ENCODE results near the gene ITPA. TPM values are rescaled to one million over a fixed set of nuclear protein-coding genes. Genes with fewer than 3 reads are reported as not detected.

ITPA gene
- total and polyA plus RNA-seq, 2 of the 13 experiments (the other 11 are each of a cell fraction or from before 2014, with no cell fraction given), result 60.1 to 103 TPM

DNA sequence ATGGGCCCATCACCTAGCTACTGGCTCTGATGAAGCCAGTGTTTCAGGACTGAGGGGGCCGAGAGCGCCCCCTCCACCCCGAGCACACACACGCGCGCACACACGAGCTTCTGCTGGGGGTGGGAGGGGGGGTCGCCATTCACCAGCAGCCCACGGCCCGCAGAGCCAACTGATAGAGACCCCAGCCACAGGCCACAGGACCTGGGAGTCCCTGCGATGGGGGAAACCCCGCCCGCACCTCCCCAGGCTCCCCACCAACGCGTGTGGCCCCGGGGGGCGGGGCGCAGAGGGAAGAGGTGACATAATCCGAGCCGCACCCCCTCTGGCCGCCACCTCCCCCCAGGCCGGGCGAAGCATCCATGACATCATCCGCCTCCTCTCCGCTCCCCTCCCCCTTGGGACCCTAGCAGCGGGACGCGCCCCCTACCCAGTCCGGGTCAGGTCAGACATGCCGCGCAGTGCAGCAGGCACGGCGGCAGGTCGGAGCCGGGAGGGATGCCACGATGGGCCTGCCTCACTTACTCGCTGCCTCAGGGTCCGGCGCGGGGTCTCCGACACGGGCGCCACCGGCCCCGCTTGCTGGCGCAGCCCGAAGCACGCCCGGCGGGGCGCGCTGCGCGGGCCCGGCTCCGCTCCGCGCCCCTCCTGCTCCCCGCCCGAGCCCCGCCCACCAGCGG lies 36.2 kb upstream of the ITPA start, which contains the start of gene LZTS3:
Gene LZTS3 (minus strand): TSS at position 617 of the 677 bp plus-strand sequence. CDS start 6,386 bp downstream, outside the sequence.
- Histone ChIP-seq H2AFZ (ENCODE audit: low read length) (no peak within 1 kb of the TSS), H3K9me3 (ENCODE audit: low read length) (no peaks in the 10 kb centered on the region), H3K36me3 (replicated peaks in 1 of 2; ENCODE audit: control insufficient read depth in 1 of 2, insufficient read depth in 2 of 2, low read length in 2 of 2) (no peaks in the 10 kb centered on the region; a peak in 1 of 5 replicates), H3K4me1 (ENCODE audit: insufficient read depth, low read length) (peaks cover 61% of the 10 kb centered on the region), H3K27ac (ENCODE audit: extremely low read length, insufficient read depth, low read length) (peak within 1 kb of the TSS; percentile 92), H3K4me2 (ENCODE audit: low read depth, low read length) (peak within 1 kb of the TSS; percentile 79), H3K4me3 (replicated peaks in 1 of 3; ENCODE audit: insufficient read depth in 1 of 3, low read depth in 2 of 3, low read length in 3 of 3) (peak within 1 kb of the TSS; percentile 85 to 99 (median 94)), H3K79me2 (ENCODE audit: insufficient read depth, low read length) (peaks cover 14% of the 10 kb centered on the region), H3K27me3 (ENCODE audit: control insufficient read depth in 1 of 2, insufficient read depth in 2 of 2, low read length in 2 of 2) (no peaks in the 10 kb centered on the region; a peak in 1 of 5 replicates), H3K9ac (ENCODE audit: insufficient read depth, low read depth, low read length) (peak within 1 kb of the TSS; percentile 92), H4K20me1 (ENCODE audit: insufficient read depth, low read length) (no peaks in the 10 kb centered on the region)
- DNase-seq (ENCODE audit: low spot score) (peak; percentile 63), ATAC-seq (peak; percentile 8), FAIRE-seq (no peak)
- intact Hi-C loops (cut with micrococcal nuclease; ENCODE audit: unreplicated experiment), result loop anchor here (1.0 to 5.0 kb wide), 2 partner anchors 30 to 121 kb away; no protein-coding TSS in a partner anchor
- ChIA-PET CTCF (ENCODE audit: low intra/inter-chr PET ratio, low total read pairs) (interaction anchor here (1.1 kb wide), 1 partner anchor 55 kb away, joined by 3 read pairs; no protein-coding TSS in a partner anchor), POLR2A (interaction anchor here (0.7 to 6.5 kb wide), 9 partner anchors 12 to 52 kb away, joined by 3 to 81 read pairs (median 5); partner anchors contain the start of genes FASTKD5 and UBOX5)
- WGBS (ENCODE audit: low lambda C conversion rate), result 2% methylated on average over 12 of the region's 62 CpGs
- in situ Hi-C loops (cut with HindIII; ENCODE audit: extremely low pct_ligation_motif_present, low pct_unique_long_range_greater_than_20kb), result no loop called here
- no TSS peak for BruUV-seq (replicated peaks)
- TF ChIP-seq ZSCAN30 (CRISPR knock-in tag; IDR thresholded peaks at IDR 0.05) (0 out of 2 replicates have a peak, but pooled peaks have one; percentile 56), ZNF10 (CRISPR knock-in tag; IDR thresholded peaks at IDR 0.05; ENCODE audit: borderline replicate concordance, low read depth) (0 out of 2 replicates have a peak, but pooled peaks have one; percentile 84), MEIS1 (CRISPR knock-in tag; IDR thresholded peaks at IDR 0.05; ENCODE audit: borderline replicate concordance) (peak; percentile 50), ZNF773 (CRISPR knock-in tag; IDR thresholded peaks at IDR 0.05; ENCODE audit: borderline replicate concordance) (peak; percentile 17; the same call in 1 of the 2 replicates), ZNF766 (CRISPR knock-in tag; IDR thresholded peaks at IDR 0.05; ENCODE audit: borderline replicate concordance) (peak; percentile 2; the same call in 1 of the 2 replicates), KLF16 (CRISPR knock-in tag; IDR thresholded peaks at IDR 0.05) (peak in 1 of 2 experiments; percentile 88; a peak in 2 of 4 replicates), FOXC1 (CRISPR knock-in tag; IDR thresholded peaks at IDR 0.05; ENCODE audit: borderline replicate concordance) (no peak; the same call in 1 of the 2 replicates), ZNF563 (CRISPR knock-in tag; IDR thresholded peaks at IDR 0.05) (no peak), ZNF317 (CRISPR knock-in tag; IDR thresholded peaks at IDR 0.05) (peak; percentile 71; the same call in 1 of the 2 replicates), MEF2D (CRISPR knock-in tag; IDR thresholded peaks at IDR 0.05) (peak; percentile 62; the same call in 1 of the 2 replicates), ZNF670 (CRISPR knock-in tag; IDR thresholded peaks at IDR 0.05; ENCODE audit: borderline replicate concordance) (peak; percentile 92), ZNF7 (CRISPR knock-in tag; IDR thresholded peaks at IDR 0.05) (no peak), CCAR2 (optimal IDR thresholded peaks at IDR 0.05; ENCODE audit: low read depth, low read length) (no peak), ZNF546 (CRISPR knock-in tag; conservative IDR thresholded peaks at IDR 0.05) (no peak), BHLHE40 (IDR thresholded peaks at IDR 0.05; ENCODE audit: low read length) (peak; percentile 22; the same call in 1 of the 2 replicates), TBX3 (IDR thresholded peaks at IDR 0.05; ENCODE audit: borderline replicate concordance) (peak; percentile 65), HMG20A (CRISPR knock-in tag; IDR thresholded peaks at IDR 0.05; ENCODE audit: borderline replicate concordance) (no peak)
- TF ChIP-seq, protein P1, sequence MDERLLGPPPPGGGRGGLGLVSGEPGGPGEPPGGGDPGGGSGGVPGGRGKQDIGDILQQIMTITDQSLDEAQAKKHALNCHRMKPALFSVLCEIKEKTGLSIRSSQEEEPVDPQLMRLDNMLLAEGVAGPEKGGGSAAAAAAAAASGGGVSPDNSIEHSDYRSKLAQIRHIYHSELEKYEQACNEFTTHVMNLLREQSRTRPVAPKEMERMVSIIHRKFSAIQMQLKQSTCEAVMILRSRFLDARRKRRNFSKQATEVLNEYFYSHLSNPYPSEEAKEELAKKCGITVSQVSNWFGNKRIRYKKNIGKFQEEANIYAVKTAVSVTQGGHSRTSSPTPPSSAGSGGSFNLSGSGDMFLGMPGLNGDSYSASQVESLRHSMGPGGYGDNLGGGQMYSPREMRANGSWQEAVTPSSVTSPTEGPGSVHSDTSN (CRISPR knock-in tag; IDR thresholded peaks at IDR 0.05), result no peak
- TF ChIP-seq, protein P2, sequence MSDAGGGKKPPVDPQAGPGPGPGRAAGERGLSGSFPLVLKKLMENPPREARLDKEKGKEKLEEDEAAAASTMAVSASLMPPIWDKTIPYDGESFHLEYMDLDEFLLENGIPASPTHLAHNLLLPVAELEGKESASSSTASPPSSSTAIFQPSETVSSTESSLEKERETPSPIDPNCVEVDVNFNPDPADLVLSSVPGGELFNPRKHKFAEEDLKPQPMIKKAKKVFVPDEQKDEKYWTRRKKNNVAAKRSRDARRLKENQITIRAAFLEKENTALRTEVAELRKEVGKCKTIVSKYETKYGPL (CRISPR knock-in tag; IDR thresholded peaks at IDR 0.05), result no peak
- TF ChIP-seq, protein P3, sequence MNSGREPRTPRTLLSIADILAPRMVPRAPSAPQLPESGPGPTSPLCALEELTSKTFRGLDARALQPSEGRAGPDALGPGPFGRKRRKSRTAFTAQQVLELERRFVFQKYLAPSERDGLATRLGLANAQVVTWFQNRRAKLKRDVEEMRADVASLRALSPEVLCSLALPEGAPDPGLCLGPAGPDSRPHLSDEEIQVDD (CRISPR knock-in tag; IDR thresholded peaks at IDR 0.05; ENCODE audit: borderline replicate concordance), result peak; percentile 78; the same call in 1 of the 2 replicates
- TF ChIP-seq, protein P4, sequence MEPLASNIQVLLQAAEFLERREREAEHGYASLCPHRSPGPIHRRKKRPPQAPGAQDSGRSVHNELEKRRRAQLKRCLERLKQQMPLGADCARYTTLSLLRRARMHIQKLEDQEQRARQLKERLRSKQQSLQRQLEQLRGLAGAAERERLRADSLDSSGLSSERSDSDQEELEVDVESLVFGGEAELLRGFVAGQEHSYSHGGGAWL (CRISPR knock-in tag; IDR thresholded peaks at IDR 0.05), result peak; percentile 33; the same call in 1 of the 2 replicates

All from HepG2 (cell line).